ENCODE data around the gene C1QTNF8. TPM values are rescaled to one million over a fixed set of nuclear protein-coding genes. Genes with fewer than 3 reads are reported as not detected.

Gene C1QTNF8
- total and polyA plus RNA-seq, 2 of the 13 experiments (the other 11 are each of a cell fraction or from before 2014, with no cell fraction given), result 0.09 TPM; not detected in 1

DNA sequence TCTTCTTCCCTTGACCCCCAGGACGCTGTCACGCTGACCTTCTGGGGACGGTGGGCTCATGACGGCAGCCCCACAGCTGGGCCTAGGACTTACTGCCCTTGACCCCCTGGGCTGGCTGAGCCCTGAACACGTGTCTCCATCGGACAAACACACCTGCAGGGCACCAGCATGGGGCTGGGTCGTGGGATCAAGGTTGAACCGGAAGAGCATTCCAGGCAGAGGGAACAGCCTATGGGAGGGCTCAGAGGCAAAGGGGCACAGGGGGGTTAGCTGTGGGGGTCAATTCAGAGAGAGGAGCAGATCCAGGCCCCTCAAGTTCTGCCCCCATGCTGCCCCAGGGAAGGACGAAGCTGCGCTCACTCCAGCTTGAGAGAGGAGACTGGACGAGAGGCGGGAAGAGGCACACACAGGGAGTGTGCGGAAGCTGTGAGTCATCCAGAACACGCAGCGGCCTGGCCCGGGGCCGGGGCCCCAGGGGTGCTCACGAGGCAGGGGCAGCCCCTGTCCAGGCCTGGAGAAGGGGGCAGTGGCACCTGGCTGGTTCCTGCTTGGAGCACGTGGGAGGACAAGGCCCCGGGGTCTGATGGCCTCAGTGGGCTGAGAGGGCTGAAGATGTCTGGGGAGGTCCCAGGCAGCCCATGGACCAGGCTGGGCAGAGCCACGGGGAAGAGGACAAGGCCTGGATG lies 13.6 kb downstream of the C1QTNF8 start (continued):
- TF ChIP-seq GFI1 (CRISPR knock-in tag; IDR thresholded peaks at IDR 0.05; ENCODE audit: borderline replicate concordance) (peak; percentile 74), ZNF431 (CRISPR knock-in tag; IDR thresholded peaks at IDR 0.05; ENCODE audit: borderline replicate concordance, low read depth) (peak; percentile 94), DNMT3B (CRISPR knock-in tag; conservative IDR thresholded peaks at IDR 0.05) (peak; percentile 89; the same call in 1 of the 2 replicates), BORCS8-MEF2B (CRISPR knock-in tag; IDR thresholded peaks at IDR 0.05) (peak; percentile 85), CEBPB (IDR thresholded peaks at IDR 0.05; ENCODE audit: borderline replicate concordance, low read depth, low read length) (no peak), ZNF260 (CRISPR knock-in tag; IDR thresholded peaks at IDR 0.05; ENCODE audit: borderline replicate concordance, low read depth) (no peak), ZNF350 (CRISPR knock-in tag; IDR thresholded peaks at IDR 0.05; ENCODE audit: borderline replicate concordance, low read depth) (peak; percentile 95), PCBP1 (IDR thresholded peaks at IDR 0.05; ENCODE audit: borderline replicate concordance, low read depth, low read length) (peak; percentile 15; the same call in 1 of the 2 replicates), ZNF30 (CRISPR knock-in tag; IDR thresholded peaks at IDR 0.05) (peak; percentile 91), ZSCAN12 (CRISPR knock-in tag; IDR thresholded peaks at IDR 0.05) (peak; percentile 82; the same call in 1 of the 2 replicates), KDM6A (CRISPR knock-in tag; IDR thresholded peaks at IDR 0.05; ENCODE audit: low read depth) (peak; percentile 48; the same call in 1 of the 2 replicates), CBX2 (IDR thresholded peaks at IDR 0.05; ENCODE audit: low read depth, low read length) (no peak), CBX2 (CRISPR knock-in tag; IDR thresholded peaks at IDR 0.05; ENCODE audit: low read depth) (peak; percentile 34; the same call in 1 of the 2 replicates), ZNF615 (CRISPR knock-in tag; IDR thresholded peaks at IDR 0.05; ENCODE audit: borderline replicate concordance) (peak; percentile 76; the same call in 1 of the 2 replicates), KLF12 (CRISPR knock-in tag; IDR thresholded peaks at IDR 0.05; ENCODE audit: borderline replicate concordance) (peak; percentile 90), ZNF543 (CRISPR knock-in tag; IDR thresholded peaks at IDR 0.05) (peak; percentile 90; the same call in 1 of the 2 replicates), DMAP1 (CRISPR knock-in tag; IDR thresholded peaks at IDR 0.05) (peak; percentile 92), ZNF335 (CRISPR knock-in tag; IDR thresholded peaks at IDR 0.05) (peak; percentile 91), TGIF2 (CRISPR knock-in tag; IDR thresholded peaks at IDR 0.05) (peak; percentile 56), HOXA9 (CRISPR knock-in tag; IDR thresholded peaks at IDR 0.05; ENCODE audit: borderline replicate concordance) (peak; percentile 73; the same call in 1 of the 2 replicates)
- TF ChIP-seq, protein P1, sequence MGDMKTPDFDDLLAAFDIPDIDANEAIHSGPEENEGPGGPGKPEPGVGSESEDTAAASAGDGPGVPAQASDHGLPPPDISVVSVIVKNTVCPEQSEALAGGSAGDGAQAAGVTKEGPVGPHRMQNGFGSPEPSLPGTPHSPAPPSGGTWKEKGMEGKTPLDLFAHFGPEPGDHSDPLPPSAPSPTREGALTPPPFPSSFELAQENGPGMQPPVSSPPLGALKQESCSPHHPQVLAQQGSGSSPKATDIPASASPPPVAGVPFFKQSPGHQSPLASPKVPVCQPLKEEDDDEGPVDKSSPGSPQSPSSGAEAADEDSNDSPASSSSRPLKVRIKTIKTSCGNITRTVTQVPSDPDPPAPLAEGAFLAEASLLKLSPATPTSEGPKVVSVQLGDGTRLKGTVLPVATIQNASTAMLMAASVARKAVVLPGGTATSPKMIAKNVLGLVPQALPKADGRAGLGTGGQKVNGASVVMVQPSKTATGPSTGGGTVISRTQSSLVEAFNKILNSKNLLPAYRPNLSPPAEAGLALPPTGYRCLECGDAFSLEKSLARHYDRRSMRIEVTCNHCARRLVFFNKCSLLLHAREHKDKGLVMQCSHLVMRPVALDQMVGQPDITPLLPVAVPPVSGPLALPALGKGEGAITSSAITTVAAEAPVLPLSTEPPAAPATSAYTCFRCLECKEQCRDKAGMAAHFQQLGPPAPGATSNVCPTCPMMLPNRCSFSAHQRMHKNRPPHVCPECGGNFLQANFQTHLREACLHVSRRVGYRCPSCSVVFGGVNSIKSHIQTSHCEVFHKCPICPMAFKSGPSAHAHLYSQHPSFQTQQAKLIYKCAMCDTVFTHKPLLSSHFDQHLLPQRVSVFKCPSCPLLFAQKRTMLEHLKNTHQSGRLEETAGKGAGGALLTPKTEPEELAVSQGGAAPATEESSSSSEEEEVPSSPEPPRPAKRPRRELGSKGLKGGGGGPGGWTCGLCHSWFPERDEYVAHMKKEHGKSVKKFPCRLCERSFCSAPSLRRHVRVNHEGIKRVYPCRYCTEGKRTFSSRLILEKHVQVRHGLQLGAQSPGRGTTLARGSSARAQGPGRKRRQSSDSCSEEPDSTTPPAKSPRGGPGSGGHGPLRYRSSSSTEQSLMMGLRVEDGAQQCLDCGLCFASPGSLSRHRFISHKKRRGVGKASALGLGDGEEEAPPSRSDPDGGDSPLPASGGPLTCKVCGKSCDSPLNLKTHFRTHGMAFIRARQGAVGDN (CRISPR knock-in tag; IDR thresholded peaks at IDR 0.05), result peak; percentile 99
- TF ChIP-seq, protein P2, sequence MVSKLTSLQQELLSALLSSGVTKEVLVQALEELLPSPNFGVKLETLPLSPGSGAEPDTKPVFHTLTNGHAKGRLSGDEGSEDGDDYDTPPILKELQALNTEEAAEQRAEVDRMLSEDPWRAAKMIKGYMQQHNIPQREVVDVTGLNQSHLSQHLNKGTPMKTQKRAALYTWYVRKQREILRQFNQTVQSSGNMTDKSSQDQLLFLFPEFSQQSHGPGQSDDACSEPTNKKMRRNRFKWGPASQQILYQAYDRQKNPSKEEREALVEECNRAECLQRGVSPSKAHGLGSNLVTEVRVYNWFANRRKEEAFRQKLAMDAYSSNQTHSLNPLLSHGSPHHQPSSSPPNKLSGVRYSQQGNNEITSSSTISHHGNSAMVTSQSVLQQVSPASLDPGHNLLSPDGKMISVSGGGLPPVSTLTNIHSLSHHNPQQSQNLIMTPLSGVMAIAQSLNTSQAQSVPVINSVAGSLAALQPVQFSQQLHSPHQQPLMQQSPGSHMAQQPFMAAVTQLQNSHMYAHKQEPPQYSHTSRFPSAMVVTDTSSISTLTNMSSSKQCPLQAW (CRISPR knock-in tag; IDR thresholded peaks at IDR 0.05), result peak; percentile 83
- TF ChIP-seq, protein P3, sequence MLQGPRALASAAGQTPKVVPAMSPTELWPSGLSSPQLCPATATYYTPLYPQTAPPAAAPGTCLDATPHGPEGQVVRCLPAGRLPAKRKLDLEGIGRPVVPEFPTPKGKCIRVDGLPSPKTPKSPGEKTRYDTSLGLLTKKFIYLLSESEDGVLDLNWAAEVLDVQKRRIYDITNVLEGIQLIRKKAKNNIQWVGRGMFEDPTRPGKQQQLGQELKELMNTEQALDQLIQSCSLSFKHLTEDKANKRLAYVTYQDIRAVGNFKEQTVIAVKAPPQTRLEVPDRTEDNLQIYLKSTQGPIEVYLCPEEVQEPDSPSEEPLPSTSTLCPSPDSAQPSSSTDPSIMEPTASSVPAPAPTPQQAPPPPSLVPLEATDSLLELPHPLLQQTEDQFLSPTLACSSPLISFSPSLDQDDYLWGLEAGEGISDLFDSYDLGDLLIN (CRISPR knock-in tag; IDR thresholded peaks at IDR 0.05; ENCODE audit: borderline replicate concordance), result no peak; the same call in 1 of the 2 replicates
